Gastrocnemius medialis (tissue), 4 donors: Measurements from ENCODE around the gene UGT3A2. TPM values are rescaled to one million over a fixed set of nuclear protein-coding genes. Genes with fewer than 3 reads are reported as not detected.

ENCODE experiments used
- ATAC-seq, 2 donors: fragments of 150-250 bp; one replicate each; pipeline ENCODE4 v1.9.1; 2016
- DNase-seq, 2 donors: peaks; one replicate each; pipeline ENCODE4 v3.0.0-alpha.2; 2019
- H3K27ac ChIP-seq, 4 donors: fragments of 200-600 bp; sonication (generic); 1 replicate in 1 of 4; 2 replicates in 3 of 4; pipeline ENCODE4 v1.5.1; 2016 to 2018; ENCODE audit warnings: mild to moderate bottlenecking in 2 of 4, moderate library complexity in 1 of 4
- H3K27me3 ChIP-seq, 3 donors: fragments of 200-600 bp; sonication (generic) in 2 of 3; 1 replicate in 1 of 3; 2 replicates in 2 of 3; pipeline versions ENCODE4 v1.5.1 to v1.6.0; 2016 to 2019; ENCODE audit warnings: mild to moderate bottlenecking in 1 of 3, moderate library complexity in 1 of 3
- H3K36me3 ChIP-seq, 2 donors: fragments of 200-600 bp; sonication (generic) in 1 of 2; one replicate each; pipeline ENCODE4 v1.5.1; 2017 to 2018
- H3K4me1 ChIP-seq, 2 donors: fragments of 200-600 bp; sonication (generic) in 1 of 2; one replicate each; pipeline ENCODE4 v1.5.1; 2016 to 2017; ENCODE audit warnings: mild to moderate bottlenecking in 2 of 2
- H3K4me3 ChIP-seq, 4 donors: fragments of 200-600 bp; sonication (generic) in 3 of 4; 1 replicate in 1 of 4; 2 replicates in 3 of 4; pipeline ENCODE4 v1.5.1; 2016 to 2019; ENCODE audit warnings: mild to moderate bottlenecking in 2 of 4
- H3K9me3 ChIP-seq, 3 donors: fragments of 200-600 bp; sonication (generic) in 2 of 3; 1 replicate in 1 of 3; 2 replicates in 2 of 3; pipeline ENCODE4 v1.5.1; 2016 to 2019
- POLR2A ChIP-seq, 2 donors: fragments of 450-650 bp; IDR thresholded peaks; one replicate each; pipeline ENCODE4 v1.6.1; 2017; ENCODE audit warnings: antibody characterized with exemption in 2 of 2, mild to moderate bottlenecking in 2 of 2, moderate library complexity in 2 of 2
- in situ Hi-C, 4 donors: fragments of 200-750 bp; cut with MboI; loops; one replicate each; pipeline versions ENCODE4 v1.15.0 to v1.8.0; 2017; ENCODE audit warnings: low sequenced_read_pairs in 4 of 4
- intact Hi-C: fragments of 100-400 bp; cut with DNase I; formaldehyde crosslinking; loops from one replicate; pipeline ENCODE4 v1.15.1; 2023; ENCODE audit warnings: low total_unique reads
- total RNA-seq, 4 donors: library from RNA; depleted of rRNA; stranded (reverse); fragments of >200 nt; gene quantifications; one replicate each; pipeline versions ENCODE4 v1.1.0 to v1.2.3, GENCODE V29; 2016
- TF ChIP-seq, protein P1 (sequence below), 5 experiments: fragments of 450-650 bp in 3 of 5; fragments of 200-600 bp in 2 of 5; sonication (generic) in 2 of 5; IDR thresholded peaks in 4 of 5; conservative IDR thresholded peaks in 1 of 5; 1 replicate in 4 of 5; 2 replicates in 1 of 5; pipeline ENCODE4 v1.5.1; 2016 to 2019; ENCODE audit warnings: antibody characterized with exemption in 5 of 5, mild to moderate bottlenecking in 3 of 5, moderate library complexity in 3 of 5

The UGT3A2 gene
- total RNA-seq, 4 donors from 2014 or later: not detected

DNA sequence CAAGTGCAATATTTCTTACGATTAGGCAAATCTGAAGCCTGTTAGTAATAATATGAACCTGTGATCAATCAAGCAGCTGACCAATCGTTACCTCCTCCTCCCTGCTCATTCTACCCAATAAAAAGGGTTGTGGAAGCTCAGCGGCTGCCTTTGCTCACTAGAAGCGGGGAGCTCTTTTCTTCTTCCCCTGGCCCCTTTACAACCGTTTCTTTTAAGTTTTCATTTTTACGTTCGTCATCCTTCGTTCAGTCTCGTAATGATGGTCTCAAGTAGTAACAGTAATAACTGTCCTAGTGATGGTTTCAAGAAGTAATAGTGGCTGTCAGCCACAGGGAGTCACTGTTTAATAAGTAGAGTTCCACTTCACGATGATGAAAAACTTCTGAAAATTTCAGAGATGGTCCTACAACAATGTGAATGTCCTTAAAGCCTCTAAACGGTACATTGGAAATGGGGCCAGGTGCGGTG, 6.2 kb downstream of the UGT3A2 start:
- ATAC-seq (no peak), DNase-seq (no peak)
- TF ChIP-seq POLR2A (IDR thresholded peaks at IDR 0.05): no peak
- TF ChIP-seq, protein P1, sequence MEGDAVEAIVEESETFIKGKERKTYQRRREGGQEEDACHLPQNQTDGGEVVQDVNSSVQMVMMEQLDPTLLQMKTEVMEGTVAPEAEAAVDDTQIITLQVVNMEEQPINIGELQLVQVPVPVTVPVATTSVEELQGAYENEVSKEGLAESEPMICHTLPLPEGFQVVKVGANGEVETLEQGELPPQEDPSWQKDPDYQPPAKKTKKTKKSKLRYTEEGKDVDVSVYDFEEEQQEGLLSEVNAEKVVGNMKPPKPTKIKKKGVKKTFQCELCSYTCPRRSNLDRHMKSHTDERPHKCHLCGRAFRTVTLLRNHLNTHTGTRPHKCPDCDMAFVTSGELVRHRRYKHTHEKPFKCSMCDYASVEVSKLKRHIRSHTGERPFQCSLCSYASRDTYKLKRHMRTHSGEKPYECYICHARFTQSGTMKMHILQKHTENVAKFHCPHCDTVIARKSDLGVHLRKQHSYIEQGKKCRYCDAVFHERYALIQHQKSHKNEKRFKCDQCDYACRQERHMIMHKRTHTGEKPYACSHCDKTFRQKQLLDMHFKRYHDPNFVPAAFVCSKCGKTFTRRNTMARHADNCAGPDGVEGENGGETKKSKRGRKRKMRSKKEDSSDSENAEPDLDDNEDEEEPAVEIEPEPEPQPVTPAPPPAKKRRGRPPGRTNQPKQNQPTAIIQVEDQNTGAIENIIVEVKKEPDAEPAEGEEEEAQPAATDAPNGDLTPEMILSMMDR (IDR thresholded peaks at IDR 0.05 in 4 of 5, conservative IDR thresholded peaks at IDR 0.05 in 1 of 5): no peak
- no peaks in the 10 kb centered on the region for H3K4me1 ChIP-seq
- H3K27ac ChIP-seq: no peak overlapping the region
- peaks cover 7 to 10% (median 8%) of the 10 kb centered on the region in 3 donors for H3K27me3 ChIP-seq
- intact Hi-C loops (no loop called here), in situ Hi-C loops (no loop called here)
- H3K9me3 ChIP-seq: no peaks in the 10 kb centered on the region
- no peaks in the 10 kb centered on the region for H3K36me3 ChIP-seq
- no peak overlapping the region for H3K4me3 ChIP-seq

DNA sequence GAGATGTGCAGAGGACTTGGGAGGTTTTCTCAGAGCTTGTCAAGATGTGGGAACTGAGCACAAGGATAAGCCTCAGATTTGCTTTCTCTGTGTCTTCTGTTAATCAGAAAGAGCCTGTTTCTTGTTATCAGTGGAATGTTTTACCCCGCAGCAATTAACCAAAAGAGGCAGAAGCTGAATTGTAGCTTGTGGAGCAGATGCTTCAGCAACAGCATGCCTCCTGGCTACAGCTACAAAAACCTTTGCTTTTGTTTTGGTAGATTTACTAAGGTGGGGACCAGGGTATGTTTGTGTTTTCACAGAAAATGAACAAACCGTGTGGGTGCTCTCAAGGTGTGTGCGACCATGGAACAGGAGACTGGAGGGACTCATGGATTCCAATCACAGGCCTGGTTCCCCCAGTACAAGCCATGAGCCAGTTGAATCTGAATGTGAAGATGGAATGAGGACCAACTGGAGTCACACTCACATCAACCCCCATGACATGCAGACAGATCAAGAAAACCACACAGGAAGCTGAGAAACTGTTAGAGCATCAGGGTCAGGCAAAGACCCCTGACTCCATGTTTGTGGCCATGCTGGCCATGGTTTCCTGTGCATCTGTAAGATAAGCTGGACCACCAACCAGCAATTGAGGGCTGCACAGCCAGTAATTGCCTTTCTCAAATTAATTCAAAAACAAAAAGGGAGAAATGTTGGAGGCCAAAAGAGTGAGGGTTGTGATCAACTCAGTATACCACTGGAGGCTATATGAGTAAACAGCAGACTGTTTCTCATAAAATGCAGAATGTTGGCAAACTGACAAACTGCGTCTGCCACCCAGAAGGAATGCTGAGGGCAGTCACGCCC, 6.9 kb downstream of the UGT3A2 start:
- H3K4me1 ChIP-seq: no peaks in the 10 kb centered on the region
- H3K4me3 ChIP-seq: no peak overlapping the region
- TF ChIP-seq, protein P1 (IDR thresholded peaks at IDR 0.05 in 4 of 5, conservative IDR thresholded peaks at IDR 0.05 in 1 of 5): no peak
- TF ChIP-seq POLR2A (IDR thresholded peaks at IDR 0.05): no peak
- no peak for ATAC-seq
- DNase-seq: no peak
- H3K27ac ChIP-seq: no peak overlapping the region
- H3K36me3 ChIP-seq: no peaks in the 10 kb centered on the region
- intact Hi-C loops (no loop called here), in situ Hi-C loops (no loop called here)
- peaks cover 1 to 10% (median 4%) of the 10 kb centered on the region in 3 donors for H3K27me3 ChIP-seq
- H3K9me3 ChIP-seq: no peaks in the 10 kb centered on the region

DNA sequence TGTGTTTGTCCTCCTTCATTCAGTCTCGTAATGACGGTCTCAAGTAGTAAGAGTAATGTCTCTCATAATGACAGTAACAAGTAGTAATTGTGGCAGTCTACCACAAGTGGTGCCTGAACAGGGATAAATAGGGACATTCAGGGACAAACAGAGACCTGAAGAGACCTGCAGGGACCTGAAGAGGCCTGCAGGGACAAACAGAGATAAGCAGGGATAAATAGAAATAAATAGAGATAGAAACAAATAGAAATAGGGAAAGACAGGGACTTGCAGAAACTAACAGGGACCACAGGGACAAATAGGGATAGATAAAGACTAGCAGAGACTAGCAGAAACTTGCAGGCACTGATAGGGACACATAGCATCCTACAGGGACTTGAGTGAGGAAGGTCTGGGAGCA, 7.9 kb downstream of the UGT3A2 start:
- in situ Hi-C loops (no loop called here), intact Hi-C loops (no loop called here)
- Histone ChIP-seq H3K4me3 (no peak overlapping the region), H3K9me3 (no peaks in the 10 kb centered on the region), H3K27me3 (peaks cover 0 to 4% (median 3%) of the 10 kb centered on the region in 3 donors), H3K27ac (no peak overlapping the region), H3K4me1 (no peaks in the 10 kb centered on the region), H3K36me3 (no peaks in the 10 kb centered on the region)
- no peak for DNase-seq
- no peak for ATAC-seq
- no peak for TF ChIP-seq POLR2A (IDR thresholded peaks at IDR 0.05)
- TF ChIP-seq, protein P1 (IDR thresholded peaks at IDR 0.05 in 4 of 5, conservative IDR thresholded peaks at IDR 0.05 in 1 of 5): no peak

DNA sequence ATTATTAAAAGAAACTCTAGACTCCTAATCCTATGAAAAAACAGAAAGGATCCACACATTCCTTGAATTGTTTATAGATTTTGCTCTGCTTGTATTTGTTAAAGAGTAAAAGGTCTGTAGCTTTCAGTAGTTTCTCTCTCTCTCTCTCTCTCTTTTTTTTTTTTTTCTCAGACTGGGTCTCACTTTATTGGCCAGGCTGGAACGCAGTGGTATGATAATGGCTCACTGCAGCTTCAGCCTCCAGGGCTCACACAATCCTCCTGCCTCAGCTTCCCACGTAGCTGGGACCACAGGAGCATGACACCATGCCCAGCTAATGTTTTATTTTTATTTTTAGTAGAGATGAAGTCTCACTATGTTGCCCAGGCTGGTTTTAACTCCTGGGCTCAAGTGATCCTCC, 9.3 kb downstream of the UGT3A2 start:
- ATAC-seq: no peak
- no peak overlapping the region for H3K27ac ChIP-seq
- in situ Hi-C loops (no loop called here), intact Hi-C loops (no loop called here)
- no peak overlapping the region for H3K4me3 ChIP-seq
- H3K4me1 ChIP-seq: no peaks in the 10 kb centered on the region
- no peaks in the 10 kb centered on the region for H3K9me3 ChIP-seq
- H3K27me3 ChIP-seq: no peaks in the 10 kb centered on the region
- no peaks in the 10 kb centered on the region for H3K36me3 ChIP-seq
- no peak for DNase-seq
- no peak for TF ChIP-seq POLR2A (IDR thresholded peaks at IDR 0.05)
- TF ChIP-seq, protein P1 (IDR thresholded peaks at IDR 0.05 in 4 of 5, conservative IDR thresholded peaks at IDR 0.05 in 1 of 5): no peak
